Stomach smooth muscle (tissue), 2 donors: ENCODE results near the gene ADAMTS13.

Experiments
- H3K27ac ChIP-seq: one replicate; pipeline ENCODE4 v1.7.0; 2013; ENCODE audit warnings: mild to moderate bottlenecking, low read length, inconsistent platforms
- H3K27me3 ChIP-seq, 2 donors: one replicate each; pipeline ENCODE4 v1.7.0; 2013; ENCODE audit warnings: low read length in 2 of 2; ENCODE audit not compliant: insufficient read depth in 2 of 2, control insufficient read depth in 1 of 2
- H3K36me3 ChIP-seq, 2 donors: one replicate each; pipeline ENCODE4 v1.7.0; 2013; ENCODE audit warnings: low read length in 2 of 2; ENCODE audit not compliant: control insufficient read depth in 2 of 2, insufficient read depth in 2 of 2
- H3K4me1 ChIP-seq: one replicate; pipeline ENCODE4 v1.7.0; 2013; ENCODE audit warnings: low read length; ENCODE audit not compliant: control insufficient read depth, insufficient read depth
- H3K4me3 ChIP-seq, 2 donors: one replicate each; pipeline ENCODE4 v1.7.0; 2013; ENCODE audit warnings: low read length in 2 of 2
- H3K9ac ChIP-seq, 2 donors: one replicate each; pipeline ENCODE4 v1.7.0; 2013; ENCODE audit warnings: low read length in 2 of 2, mild to moderate bottlenecking in 1 of 2
- H3K9me3 ChIP-seq, 2 donors: one replicate each; pipeline ENCODE4 v1.7.0; 2013; ENCODE audit warnings: low read length in 2 of 2; ENCODE audit not compliant: control insufficient read depth in 2 of 2
- donor health status: healthy.
- donor health status: Pancreatic carcinoma.

The ADAMTS13 gene

DNA sequence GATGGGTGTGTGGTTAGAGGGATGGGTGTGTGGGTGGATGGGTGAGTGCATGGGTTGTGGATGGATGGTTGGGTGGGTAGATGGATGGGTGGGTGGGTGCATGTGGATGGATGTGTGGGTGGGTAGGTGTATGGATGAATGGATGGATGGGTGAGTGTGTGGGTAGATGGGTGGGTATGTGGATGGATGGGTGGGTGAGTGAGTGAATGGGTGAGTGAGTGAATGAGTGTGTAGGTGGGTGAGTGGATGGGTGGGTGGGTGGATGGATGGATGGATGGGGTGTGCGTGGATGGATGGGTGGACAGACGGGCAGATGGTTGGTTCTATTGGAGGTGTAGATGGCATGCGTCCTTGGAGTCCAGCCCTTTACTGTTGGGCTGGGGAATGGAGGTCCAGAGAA lies 28.8 kb upstream of the ADAMTS13 start:
- H3K36me3 ChIP-seq, result no peaks in the 10 kb centered on the region
- no peak overlapping the region for H3K4me3 ChIP-seq
- no peak overlapping the region for H3K27ac ChIP-seq
- H3K9me3 ChIP-seq, result no peaks in the 10 kb centered on the region
- H3K27me3 ChIP-seq, result peaks cover 14 to 18% of the 10 kb centered on the region in 2 donors
- no peak overlapping the region for H3K9ac ChIP-seq
- no peaks in the 10 kb centered on the region for H3K4me1 ChIP-seq

DNA sequence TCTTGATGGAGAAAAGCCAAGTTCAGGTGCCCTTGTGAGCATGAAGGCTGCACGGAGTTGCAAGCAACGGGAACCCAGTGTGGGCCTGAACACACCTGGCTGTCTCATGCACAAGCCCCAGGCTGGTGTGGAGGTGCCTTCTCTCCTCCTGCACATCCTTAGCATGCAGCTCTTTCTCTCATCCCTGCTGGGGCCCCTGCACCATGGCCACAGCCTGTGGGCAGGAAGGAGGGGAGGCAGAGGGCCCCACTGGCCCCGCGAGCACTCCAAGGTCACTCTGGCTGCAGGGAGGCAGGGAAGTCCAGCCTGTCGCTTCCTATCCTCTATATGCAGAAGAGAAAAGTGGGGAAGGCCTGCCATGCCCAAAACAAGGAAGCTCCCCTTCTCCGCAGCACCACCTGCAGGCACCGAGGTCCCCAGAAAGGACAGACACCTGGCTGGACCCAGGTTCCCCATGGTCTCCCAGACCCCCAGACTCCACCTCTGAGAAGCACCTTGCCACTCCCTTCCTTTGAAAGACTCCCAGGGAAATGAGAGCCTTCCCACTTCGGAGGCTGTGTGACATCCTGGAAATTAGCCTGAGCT lies 27.4 kb upstream of the ADAMTS13 start:
- H3K27me3 ChIP-seq, result peaks cover 6 to 17% of the 10 kb centered on the region in 2 donors
- H3K9ac ChIP-seq, result no peak overlapping the region
- no peaks in the 10 kb centered on the region for H3K36me3 ChIP-seq
- no peak overlapping the region for H3K27ac ChIP-seq
- no peaks in the 10 kb centered on the region for H3K9me3 ChIP-seq
- H3K4me1 ChIP-seq, result no peaks in the 10 kb centered on the region
- no peak overlapping the region for H3K4me3 ChIP-seq

- no peaks in the 10 kb centered on the region for H3K9me3 ChIP-seq
- H3K27ac ChIP-seq, result no peak overlapping the region
- no peak overlapping the region for H3K9ac ChIP-seq
- no peaks in the 10 kb centered on the region for H3K4me1 ChIP-seq
- H3K27me3 ChIP-seq, result peaks cover 0 to 8% of the 10 kb centered on the region in 2 donors
- H3K4me3 ChIP-seq, result no peak overlapping the region
- no peaks in the 10 kb centered on the region for H3K36me3 ChIP-seq
Observed at GRCh38 chr9:133396952-133397351, 25.2 kb upstream of the ADAMTS13 start.

- H3K9ac ChIP-seq, result no peak overlapping the region
- no peaks in the 10 kb centered on the region for H3K36me3 ChIP-seq
- no peaks in the 10 kb centered on the region for H3K9me3 ChIP-seq
Observed at GRCh38 chr9:133397370-133397769, 24.8 kb upstream of the ADAMTS13 start.

GRCh38 chr9:133397895-133398294 lies 24.3 kb upstream of the ADAMTS13 start:
- Histone ChIP-seq H3K9me3 (no peaks in the 10 kb centered on the region), H3K27ac (no peak overlapping the region), H3K4me1 (no peaks in the 10 kb centered on the region), H3K27me3 (peaks cover 0 to 8% of the 10 kb centered on the region in 2 donors), H3K4me3 (no peak overlapping the region), H3K9ac (no peak overlapping the region), H3K36me3 (peaks cover 0 to 2% of the 10 kb centered on the region in 2 donors)

More at GRCh38 chr9:133397370-133397769, 24.8 kb upstream of the ADAMTS13 start:
- Histone ChIP-seq H3K27me3 (peaks cover 0 to 8% of the 10 kb centered on the region in 2 donors), H3K27ac (no peak overlapping the region), H3K4me3 (no peak overlapping the region), H3K4me1 (no peaks in the 10 kb centered on the region)

DNA sequence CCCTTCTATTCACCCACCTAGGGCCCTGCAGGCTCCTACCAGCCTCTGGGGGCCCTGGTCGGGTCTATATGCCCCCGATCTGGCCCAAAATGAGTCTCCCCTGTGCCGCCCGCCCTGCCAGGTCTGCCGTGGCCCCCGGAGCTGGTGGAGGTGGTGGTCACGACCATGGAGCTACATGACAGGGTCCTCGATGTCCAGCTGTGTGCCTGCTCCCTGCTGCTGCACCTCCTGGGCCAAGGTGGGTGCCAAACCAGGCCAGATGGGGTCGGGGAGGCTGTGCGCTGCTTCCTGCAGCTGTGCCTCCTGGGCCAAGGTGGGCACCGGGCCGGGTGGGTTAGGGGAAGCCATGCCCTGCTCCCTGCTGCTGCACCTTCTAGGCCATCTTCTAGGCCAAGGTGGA lies 21.9 kb upstream of the ADAMTS13 start:
- H3K9ac ChIP-seq, result no peak overlapping the region
- H3K36me3 ChIP-seq, result peaks cover 1 to 4% of the 10 kb centered on the region in 2 donors
- no peaks in the 10 kb centered on the region for H3K4me1 ChIP-seq
- H3K9me3 ChIP-seq, result no peaks in the 10 kb centered on the region
- H3K27ac ChIP-seq, result no peak overlapping the region
- H3K27me3 ChIP-seq, result no peaks in the 10 kb centered on the region
- no peak overlapping the region for H3K4me3 ChIP-seq

GRCh38 chr9:133401588-133401987 lies 20.6 kb upstream of the ADAMTS13 start:
- H3K27ac ChIP-seq, result no peak overlapping the region

GRCh38 chr9:133402689-133403088 lies 19.5 kb upstream of the ADAMTS13 start:
- Histone ChIP-seq H3K9me3 (no peaks in the 10 kb centered on the region), H3K9ac (no peak overlapping the region), H3K36me3 (peaks cover 18 to 21% of the 10 kb centered on the region in 2 donors), H3K4me3 (no peak overlapping the region), H3K27ac (no peak overlapping the region), H3K4me1 (peaks cover 8% of the 10 kb centered on the region), H3K27me3 (no peaks in the 10 kb centered on the region)

More at GRCh38 chr9:133401588-133401987, 20.6 kb upstream of the ADAMTS13 start:
- Histone ChIP-seq H3K4me1 (peaks cover 8% of the 10 kb centered on the region), H3K9ac (no peak overlapping the region), H3K36me3 (peaks cover 7 to 13% of the 10 kb centered on the region in 2 donors), H3K4me3 (no peak overlapping the region), H3K9me3 (no peaks in the 10 kb centered on the region), H3K27me3 (no peaks in the 10 kb centered on the region)

GRCh38 chr9:133403766-133404453 lies 18.3 kb upstream of the ADAMTS13 start:
- no peak overlapping the region for H3K9ac ChIP-seq
- H3K9me3 ChIP-seq, result no peaks in the 10 kb centered on the region
- peaks cover 8% of the 10 kb centered on the region for H3K4me1 ChIP-seq
- H3K36me3 ChIP-seq, result peaks cover 18 to 24% of the 10 kb centered on the region in 2 donors
- H3K27me3 ChIP-seq, result no peaks in the 10 kb centered on the region
- no peak overlapping the region for H3K27ac ChIP-seq
- H3K4me3 ChIP-seq, result no peak overlapping the region

GRCh38 chr9:133404454-133405002 lies 17.6 kb upstream of the ADAMTS13 start:
- Histone ChIP-seq H3K4me1 (peaks cover 8% of the 10 kb centered on the region), H3K9me3 (no peaks in the 10 kb centered on the region), H3K4me3 (no peak overlapping the region), H3K36me3 (peaks cover 18 to 24% of the 10 kb centered on the region in 2 donors), H3K9ac (no peak overlapping the region), H3K27ac (no peak overlapping the region), H3K27me3 (no peaks in the 10 kb centered on the region)
